B cell (primary cell): Measurements from ENCODE around the gene NRP1.

ENCODE experiments used
- EZH2 ChIP-seq: IDR thresholded peaks from 2 replicates; pipeline ENCODE4 v1.6.1; 2012; ENCODE audit warnings: borderline replicate concordance, low read depth, mild to moderate bottlenecking, moderate library complexity, low read length; ENCODE audit not compliant: insufficient read depth, poor library complexity, severe bottlenecking
- TF ChIP-seq, protein P1 (sequence below): fragments of 200-600 bp; IDR thresholded peaks from one replicate; pipeline ENCODE4 v1.8.0; 2022; ENCODE audit warnings: antibody characterized with exemption, mild to moderate bottlenecking

DNA sequence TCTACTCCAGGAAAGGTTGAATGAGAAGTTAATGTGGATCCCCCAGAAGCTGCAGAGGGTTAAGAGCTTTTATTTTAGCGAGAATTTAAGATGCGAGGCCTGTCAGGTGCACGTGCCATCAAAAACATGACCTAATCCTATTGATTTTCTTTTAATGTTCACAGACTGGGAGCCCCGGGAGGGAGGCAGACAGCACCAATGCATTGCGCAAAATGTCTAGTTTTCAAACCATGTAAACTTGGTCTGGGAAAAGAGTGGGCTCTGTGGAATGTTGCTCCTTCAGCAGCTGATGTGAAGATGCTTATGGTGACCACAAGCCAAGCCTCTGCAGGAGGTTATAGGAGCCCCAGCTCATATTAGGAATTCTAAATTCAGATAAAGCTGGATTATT, 204.5 kb downstream of the NRP1 start:
- TF ChIP-seq, protein P1, sequence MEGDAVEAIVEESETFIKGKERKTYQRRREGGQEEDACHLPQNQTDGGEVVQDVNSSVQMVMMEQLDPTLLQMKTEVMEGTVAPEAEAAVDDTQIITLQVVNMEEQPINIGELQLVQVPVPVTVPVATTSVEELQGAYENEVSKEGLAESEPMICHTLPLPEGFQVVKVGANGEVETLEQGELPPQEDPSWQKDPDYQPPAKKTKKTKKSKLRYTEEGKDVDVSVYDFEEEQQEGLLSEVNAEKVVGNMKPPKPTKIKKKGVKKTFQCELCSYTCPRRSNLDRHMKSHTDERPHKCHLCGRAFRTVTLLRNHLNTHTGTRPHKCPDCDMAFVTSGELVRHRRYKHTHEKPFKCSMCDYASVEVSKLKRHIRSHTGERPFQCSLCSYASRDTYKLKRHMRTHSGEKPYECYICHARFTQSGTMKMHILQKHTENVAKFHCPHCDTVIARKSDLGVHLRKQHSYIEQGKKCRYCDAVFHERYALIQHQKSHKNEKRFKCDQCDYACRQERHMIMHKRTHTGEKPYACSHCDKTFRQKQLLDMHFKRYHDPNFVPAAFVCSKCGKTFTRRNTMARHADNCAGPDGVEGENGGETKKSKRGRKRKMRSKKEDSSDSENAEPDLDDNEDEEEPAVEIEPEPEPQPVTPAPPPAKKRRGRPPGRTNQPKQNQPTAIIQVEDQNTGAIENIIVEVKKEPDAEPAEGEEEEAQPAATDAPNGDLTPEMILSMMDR, result no peak
- TF ChIP-seq EZH2, result no peak
